T-helper 22 cell (primary cell): ENCODE measurements around the gene ZXDC.

Source experiments
- DNase-seq: peaks from one replicate; pipeline ENCODE4 v3.0.0-alpha.2; 2020; ENCODE audit warnings: low read depth

ZXDC gene

DNA sequence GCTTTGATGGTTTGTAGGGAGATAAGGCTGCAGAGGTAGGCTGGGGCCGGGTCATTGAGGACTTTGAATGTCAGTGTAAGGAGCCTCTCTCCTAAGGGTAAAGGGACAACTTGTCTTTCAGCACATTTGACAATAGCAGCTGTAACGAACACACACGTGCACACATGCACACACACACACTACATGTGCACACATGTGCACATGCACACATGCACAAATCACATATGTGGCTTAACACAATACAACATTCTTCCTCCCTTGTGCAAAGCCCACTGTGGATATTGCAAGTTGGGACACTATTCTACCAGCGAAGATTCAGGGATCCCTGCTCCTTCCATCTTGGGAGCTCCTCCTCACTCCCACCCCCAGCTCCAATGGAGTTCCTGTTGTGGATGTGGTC lies 82.1 kb downstream of the ZXDC start:
- no peak for DNase-seq

- no peak for DNase-seq
Measured at GRCh38 chr3:126392246-126392645, 83.4 kb downstream of the ZXDC start.

DNA sequence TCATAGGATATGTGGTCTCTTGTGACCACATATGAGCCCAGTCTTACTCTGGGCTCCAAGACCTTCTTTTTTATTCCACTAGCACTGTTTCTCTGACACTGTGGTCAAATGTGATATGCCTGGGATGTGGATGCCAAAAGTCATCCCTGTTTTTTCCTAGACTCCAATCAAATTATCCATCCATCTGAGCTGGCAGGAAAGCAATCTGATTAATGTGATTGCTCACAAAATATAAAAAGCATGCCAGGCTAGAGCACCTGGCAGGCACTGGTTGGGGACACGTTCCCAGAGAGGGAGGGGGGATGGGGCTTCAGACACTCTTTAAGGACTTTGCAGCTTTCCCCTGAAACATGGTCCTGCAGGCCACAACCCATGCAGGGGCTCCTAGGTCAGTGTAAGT lies 84.1 kb downstream of the ZXDC start:
- no peak for DNase-seq

- DNase-seq = no peak
Measured at GRCh38 chr3:126390751-126391150, 84.9 kb downstream of the ZXDC start.

GRCh38 chr3:126390201-126390600 lies 85.5 kb downstream of the ZXDC start:
- DNase-seq = no peak

DNA sequence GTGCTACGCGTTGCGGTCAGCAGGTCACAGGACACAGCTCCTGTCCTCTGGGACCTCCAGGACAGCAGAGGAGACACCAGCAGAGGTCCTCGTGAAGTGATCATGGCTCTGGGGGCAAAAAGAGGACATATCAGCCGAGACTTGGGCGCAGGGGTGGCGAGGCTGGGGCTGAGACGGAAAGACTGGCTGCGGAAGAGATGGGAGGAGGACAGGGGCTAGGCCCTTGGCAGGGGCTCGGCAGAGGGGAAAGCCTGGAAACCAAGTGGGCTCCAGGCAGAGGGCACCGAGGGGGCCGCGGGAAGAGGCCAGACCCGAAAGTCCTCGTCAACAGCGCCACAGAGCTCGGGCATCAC lies 85.9 kb downstream of the ZXDC start:
- DNase-seq = no peak

DNA sequence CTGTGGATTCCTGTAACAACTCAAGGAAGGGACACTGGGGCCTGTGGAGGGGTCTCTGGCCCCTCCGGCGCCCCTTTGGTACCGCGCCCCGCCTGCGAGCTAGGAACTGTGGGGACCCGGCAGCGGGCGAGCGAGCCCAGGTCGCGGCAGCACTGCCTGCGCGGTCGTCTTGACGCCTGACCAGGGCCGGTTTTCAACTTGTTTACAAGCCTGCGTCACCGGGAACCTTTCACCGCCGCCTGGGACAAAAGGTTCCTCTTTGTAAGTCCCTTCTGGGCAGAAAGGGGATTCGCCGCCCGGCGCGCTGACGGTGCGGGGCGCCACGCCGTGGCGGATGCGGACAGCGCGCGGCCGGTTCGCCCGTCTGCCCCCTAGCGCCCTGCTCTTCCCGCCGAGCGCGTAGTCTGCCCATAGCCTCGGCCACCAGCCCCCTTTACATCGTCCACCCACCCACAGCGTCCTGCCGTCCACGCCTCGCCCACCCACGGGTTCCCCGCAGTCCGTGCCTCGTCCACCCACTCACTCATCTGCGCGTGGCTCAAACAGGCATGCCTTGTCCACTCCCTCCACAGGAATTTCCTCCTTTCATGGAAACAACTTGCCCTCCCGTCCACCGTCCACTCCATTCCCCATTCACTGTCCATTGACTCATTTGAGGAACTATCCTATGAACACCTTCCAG lies 86.4 kb downstream of the ZXDC start:
- DNase-seq = no peak
